LNCAP (cell line): ENCODE data around the gene POLG.

Experiments
- TF ChIP-seq, protein P1 (sequence below): fragments of 450-650 bp; IDR thresholded peaks from 2 replicates; pipeline ENCODE4 v1.5.1; 2017; ENCODE audit warnings: mild to moderate bottlenecking

Gene POLG

DNA sequence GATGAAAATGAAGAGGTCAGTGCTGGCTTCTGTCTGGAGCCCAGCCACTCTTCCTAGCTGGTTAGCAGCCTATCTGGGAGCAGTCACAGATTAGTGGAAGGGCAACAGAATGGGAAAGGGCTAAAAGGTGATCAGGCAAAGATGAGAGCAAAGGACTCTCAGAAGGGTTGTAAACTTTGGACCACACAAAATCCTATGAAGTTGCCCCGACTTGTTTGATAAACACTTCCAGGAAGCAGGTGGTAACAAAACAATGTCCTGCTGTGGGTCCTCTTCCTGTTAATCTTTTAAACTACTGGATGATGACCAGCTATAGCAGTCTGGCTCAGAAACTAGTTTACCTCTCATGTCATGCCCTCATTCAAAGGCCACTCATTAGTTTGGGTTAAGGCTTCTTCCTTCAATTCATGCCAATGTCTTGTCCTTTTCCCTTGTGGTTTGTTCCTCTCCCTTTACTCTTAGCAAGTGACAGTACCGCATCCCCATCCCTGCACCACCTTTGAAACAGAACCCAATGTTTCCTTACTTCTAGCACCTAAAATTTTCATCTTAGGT is 19.2 kb downstream of the POLG start:
- TF ChIP-seq, protein P1, sequence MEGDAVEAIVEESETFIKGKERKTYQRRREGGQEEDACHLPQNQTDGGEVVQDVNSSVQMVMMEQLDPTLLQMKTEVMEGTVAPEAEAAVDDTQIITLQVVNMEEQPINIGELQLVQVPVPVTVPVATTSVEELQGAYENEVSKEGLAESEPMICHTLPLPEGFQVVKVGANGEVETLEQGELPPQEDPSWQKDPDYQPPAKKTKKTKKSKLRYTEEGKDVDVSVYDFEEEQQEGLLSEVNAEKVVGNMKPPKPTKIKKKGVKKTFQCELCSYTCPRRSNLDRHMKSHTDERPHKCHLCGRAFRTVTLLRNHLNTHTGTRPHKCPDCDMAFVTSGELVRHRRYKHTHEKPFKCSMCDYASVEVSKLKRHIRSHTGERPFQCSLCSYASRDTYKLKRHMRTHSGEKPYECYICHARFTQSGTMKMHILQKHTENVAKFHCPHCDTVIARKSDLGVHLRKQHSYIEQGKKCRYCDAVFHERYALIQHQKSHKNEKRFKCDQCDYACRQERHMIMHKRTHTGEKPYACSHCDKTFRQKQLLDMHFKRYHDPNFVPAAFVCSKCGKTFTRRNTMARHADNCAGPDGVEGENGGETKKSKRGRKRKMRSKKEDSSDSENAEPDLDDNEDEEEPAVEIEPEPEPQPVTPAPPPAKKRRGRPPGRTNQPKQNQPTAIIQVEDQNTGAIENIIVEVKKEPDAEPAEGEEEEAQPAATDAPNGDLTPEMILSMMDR = no peak

DNA sequence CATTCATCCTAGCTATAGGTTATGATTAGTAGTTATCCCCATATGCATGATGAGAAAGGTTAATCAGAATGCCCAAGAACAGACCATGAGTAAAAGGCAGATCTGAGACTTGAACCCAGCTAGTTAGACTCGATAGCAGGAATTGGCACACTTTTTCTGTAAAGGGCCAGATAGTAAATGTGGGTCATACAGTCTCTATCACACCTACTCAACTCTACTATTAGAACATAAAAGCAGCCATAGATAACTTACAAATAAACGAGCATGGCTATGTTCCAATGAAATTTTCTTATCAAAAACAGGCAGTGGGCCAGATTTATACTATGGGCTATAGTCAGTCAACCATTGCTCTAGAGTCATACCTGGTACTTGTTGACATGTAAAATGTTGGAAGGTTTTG is 24.6 kb downstream of the POLG start:
- TF ChIP-seq, protein P1 = no peak

DNA sequence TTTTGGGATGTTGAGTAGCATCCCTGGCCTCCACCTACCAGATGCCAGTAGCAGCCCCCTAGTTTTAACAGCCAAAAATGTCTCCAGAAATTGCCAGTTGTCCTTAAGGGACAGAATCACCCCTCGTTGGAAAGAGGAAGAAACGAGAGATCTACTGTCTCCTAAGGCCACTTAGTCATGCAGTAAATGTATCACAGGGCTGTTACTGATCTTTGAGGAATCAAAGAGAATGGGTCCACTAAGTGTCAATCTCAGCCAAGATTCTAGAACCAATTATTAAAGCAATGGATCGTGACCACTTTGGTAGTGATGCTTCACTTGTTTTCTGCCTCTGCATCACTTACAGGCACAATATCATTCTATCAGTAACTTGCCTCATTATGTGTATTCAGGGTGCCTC is 26.4 kb downstream of the POLG start:
- TF ChIP-seq, protein P1 = no peak

DNA sequence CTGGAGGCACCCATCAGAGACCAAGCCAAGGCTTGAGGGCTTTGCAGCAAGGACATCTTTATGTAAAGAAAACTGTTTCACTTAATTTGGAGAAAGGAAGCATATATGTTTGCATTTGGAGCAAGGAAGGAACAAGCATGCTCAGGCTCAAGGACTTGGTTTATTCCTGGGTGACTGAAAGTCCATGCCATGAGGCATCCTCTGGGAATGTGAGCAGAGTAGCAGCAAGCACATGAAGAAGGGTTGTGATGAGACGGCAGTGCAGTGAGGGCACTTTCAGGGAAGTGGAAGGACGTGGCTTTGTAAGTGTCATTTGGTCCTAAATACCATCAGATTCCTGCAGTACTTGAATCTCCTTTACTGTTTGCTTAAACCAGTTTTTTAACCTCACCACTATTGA is 26.8 kb downstream of the POLG start:
- TF ChIP-seq, protein P1 = no peak

DNA sequence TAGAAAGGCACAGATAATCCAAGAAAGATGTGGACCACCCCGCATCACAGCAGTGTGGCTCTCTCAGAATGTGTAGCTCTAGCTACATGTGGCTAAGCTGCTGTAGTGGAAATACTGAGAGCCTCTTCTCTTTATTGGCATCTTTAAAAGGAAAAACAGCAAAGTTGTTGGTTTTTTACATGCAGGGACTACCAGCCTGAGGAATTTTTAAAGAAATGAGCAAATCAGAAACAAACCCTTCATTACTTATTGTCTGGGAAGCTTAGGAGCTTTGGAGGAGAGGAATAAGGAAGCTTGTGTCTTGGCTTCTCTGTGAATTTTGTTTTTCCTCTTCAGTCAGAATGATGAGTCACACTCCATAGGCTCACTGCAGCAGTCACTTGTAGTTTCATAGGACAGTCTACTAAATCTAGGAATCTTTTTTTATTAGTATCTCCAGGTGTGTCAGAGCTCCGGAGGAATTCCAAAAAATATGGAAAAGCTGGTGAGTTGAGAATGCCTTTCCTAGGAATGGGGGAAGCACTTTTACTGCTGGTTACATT is 27.5 kb downstream of the POLG start:
- TF ChIP-seq, protein P1 = no peak

DNA sequence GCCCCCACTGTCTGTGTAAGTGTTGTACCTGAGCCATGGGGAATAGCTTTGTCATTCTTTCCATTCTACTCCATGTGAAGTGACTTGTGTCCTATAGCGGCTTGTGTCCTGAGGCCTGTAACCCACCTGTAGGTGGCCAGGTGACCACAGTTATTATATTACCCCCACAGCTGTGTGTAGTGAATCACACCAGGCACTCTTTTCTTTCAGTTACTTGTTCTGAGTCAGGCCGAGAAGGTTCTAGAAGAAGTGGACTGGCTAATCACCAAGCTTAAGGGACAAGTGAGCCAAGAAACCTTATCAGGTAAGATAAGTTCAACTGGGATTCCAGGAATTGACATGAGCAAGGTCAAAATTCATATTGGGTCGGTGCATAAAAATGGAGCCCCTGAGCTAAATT is 29.2 kb downstream of the POLG start:
- TF ChIP-seq, protein P1 = no peak

DNA sequence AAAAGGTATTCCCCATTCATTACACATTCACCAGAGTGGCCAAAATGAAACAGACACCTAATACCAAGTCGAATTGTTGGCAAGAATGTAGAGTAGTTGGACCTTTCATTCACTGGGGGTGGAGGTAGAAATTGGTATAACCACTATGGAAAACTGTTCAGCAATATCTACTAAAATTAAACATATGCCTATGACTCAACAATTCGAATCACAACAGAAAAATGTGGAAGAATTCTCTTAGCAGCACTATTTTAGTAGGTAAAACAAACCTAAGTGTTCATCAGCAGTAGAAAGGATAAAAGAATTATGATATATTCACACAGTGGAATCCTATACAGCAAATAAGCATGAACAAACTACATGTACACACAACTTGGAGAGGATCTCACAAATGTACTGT is 30.6 kb downstream of the POLG start:
- TF ChIP-seq, protein P1 = no peak
